ENCODE results near the gene ZNF407.

DNA sequence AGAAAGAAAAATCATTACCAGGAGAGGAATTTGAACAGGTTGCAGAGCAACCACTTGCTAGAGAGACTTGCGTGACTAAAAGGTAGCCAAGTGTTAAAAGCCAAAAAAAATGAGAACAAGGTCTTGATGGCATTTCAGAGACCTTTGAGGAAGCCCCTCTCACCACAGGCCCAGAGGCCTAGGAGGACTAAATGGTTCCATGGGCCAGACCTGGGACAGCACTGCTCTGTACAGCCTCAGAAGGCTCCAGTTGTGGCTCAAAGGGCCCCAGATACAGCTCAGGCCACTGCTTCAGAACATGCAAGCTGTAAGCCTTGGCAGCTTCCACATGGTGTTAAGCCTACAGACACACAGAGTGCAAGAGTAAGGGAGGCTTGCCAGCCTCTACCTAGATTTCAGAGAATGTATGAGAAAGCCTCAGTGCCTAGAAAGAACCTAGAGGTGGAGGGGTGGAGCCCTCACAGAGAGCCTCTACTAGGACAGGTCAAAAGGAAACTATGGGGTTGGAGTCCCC lies 48.0 kb upstream of the ZNF407 start:
- no peak for TF ChIP-seq POLR2A (IDR thresholded peaks at IDR 0.05)
- TF ChIP-seq, protein P1, sequence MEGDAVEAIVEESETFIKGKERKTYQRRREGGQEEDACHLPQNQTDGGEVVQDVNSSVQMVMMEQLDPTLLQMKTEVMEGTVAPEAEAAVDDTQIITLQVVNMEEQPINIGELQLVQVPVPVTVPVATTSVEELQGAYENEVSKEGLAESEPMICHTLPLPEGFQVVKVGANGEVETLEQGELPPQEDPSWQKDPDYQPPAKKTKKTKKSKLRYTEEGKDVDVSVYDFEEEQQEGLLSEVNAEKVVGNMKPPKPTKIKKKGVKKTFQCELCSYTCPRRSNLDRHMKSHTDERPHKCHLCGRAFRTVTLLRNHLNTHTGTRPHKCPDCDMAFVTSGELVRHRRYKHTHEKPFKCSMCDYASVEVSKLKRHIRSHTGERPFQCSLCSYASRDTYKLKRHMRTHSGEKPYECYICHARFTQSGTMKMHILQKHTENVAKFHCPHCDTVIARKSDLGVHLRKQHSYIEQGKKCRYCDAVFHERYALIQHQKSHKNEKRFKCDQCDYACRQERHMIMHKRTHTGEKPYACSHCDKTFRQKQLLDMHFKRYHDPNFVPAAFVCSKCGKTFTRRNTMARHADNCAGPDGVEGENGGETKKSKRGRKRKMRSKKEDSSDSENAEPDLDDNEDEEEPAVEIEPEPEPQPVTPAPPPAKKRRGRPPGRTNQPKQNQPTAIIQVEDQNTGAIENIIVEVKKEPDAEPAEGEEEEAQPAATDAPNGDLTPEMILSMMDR (IDR thresholded peaks at IDR 0.05): no peak

Data from heart left ventricle (tissue), 13 donors.